Body of pancreas (tissue), 4 donors: ENCODE results near the gene TATDN3. TPM values are rescaled to one million over a fixed set of nuclear protein-coding genes. Genes with fewer than 3 reads are reported as not detected.
"Not testable (repeated sequence)": the region's sequence is repeated elsewhere in the genome, so short reads cannot be mapped to it uniquely, and the experiment has no call there.

Experiments used
- ATAC-seq: fragments of 150-250 bp; one replicate; pipeline ENCODE4 v1.9.1; 2016
- DNase-seq, 4 donors: peaks; one replicate each; pipeline ENCODE4 v3.0.0-alpha.2; 2019
- H3K27ac ChIP-seq, 4 donors: fragments of 200-600 bp; sonication (generic); 1 replicate in 3 of 4; 2 replicates in 1 of 4; pipeline versions ENCODE4 v1.5.1 to v1.6.1; 2016 to 2019; ENCODE audit warnings: mild to moderate bottlenecking in 1 of 4, mixed read lengths in 1 of 4, moderate library complexity in 1 of 4
- H3K27me3 ChIP-seq, 2 donors: fragments of 200-600 bp; sonication (generic); one replicate each; pipeline ENCODE4 v1.6.0; 2016; ENCODE audit warnings: mild to moderate bottlenecking in 1 of 2
- H3K36me3 ChIP-seq, 2 donors: fragments of 200-600 bp; sonication (generic); replicated peaks in 1 of 2; 2 replicates each; pipeline ENCODE4 v1.5.1; 2016; ENCODE audit warnings: low read depth in 2 of 2; ENCODE audit not compliant: insufficient read depth in 1 of 2
- H3K4me1 ChIP-seq: fragments of 200-600 bp; sonication (generic); one replicate; pipeline ENCODE4 v1.6.0; 2016
- H3K4me3 ChIP-seq, 2 donors: fragments of 200-600 bp; sonication (generic); 1 replicate in 1 of 2; 2 replicates in 1 of 2; pipeline ENCODE4 v1.5.1; 2016 to 2019
- H3K9me3 ChIP-seq, 3 donors: fragments of 200-600 bp; sonication (generic); 1 replicate in 2 of 3; 2 replicates in 1 of 3; pipeline ENCODE4 v1.5.1; 2016
- POLR2A ChIP-seq, 3 donors: fragments of 450-650 bp; IDR thresholded peaks; one replicate each; pipeline ENCODE4 v1.6.1; 2016; ENCODE audit warnings: antibody characterized with exemption in 3 of 3, mild to moderate bottlenecking in 2 of 3
- WGBS, 2 donors: methylation state at CpG; one replicate each; pipeline ENCODE4 v1.1.5; 2017; 5-methylcytosine and 5-hydroxymethylcytosine counted together
- intact Hi-C: fragments of 100-400 bp; cut with DNase I; formaldehyde crosslinking; loops from one replicate; pipeline ENCODE4 v1.15.1; 2023
- total RNA-seq, 2 donors: library from RNA; depleted of rRNA; stranded (reverse); fragments of >200 nt; gene quantifications; one replicate each; pipeline ENCODE4 v1.1.0, GENCODE V29; 2016
- TF ChIP-seq, protein P1 (sequence below), 7 experiments: fragments of 450-650 bp in 4 of 7; fragments of 200-600 bp in 3 of 7; sonication (generic) in 3 of 7; IDR thresholded peaks; one replicate each; pipeline ENCODE4 v1.5.1; 2016 to 2019; ENCODE audit warnings: antibody characterized with exemption in 7 of 7

The TATDN3 gene
- total RNA-seq, 2 donors from 2014 or later: 6.3 to 10.6 TPM

DNA sequence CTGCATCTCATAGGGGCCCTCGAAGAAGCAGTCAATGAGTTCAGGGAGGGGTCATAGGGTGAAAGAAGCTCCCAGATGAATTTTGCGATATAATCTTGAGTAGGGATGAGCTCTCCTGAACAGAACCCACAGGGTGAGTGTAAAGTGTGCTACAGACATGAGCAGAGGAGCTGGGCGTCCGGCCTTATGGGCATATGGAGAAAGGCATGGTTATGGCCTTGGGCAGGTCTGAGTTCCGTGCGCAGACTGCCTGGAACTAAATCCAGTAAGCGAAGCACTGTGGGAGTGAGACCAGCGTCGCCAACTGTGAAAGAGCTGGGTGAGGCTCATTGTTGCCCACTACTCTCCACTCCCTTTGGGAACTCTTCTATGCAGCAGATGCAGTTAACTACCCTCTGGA lies 28.9 kb upstream of the TATDN3 start:
- intact Hi-C loops: no loop called here
- no peak overlapping the region for H3K4me3 ChIP-seq
- DNase-seq: no peak
- H3K9me3 ChIP-seq: no peaks in the 10 kb centered on the region
- H3K4me1 ChIP-seq: no peaks in the 10 kb centered on the region
- 94 to 95% methylated on average over 9 of the region's 9 CpGs for WGBS, 2 donors
- no peak overlapping the region for H3K27ac ChIP-seq
- TF ChIP-seq POLR2A (IDR thresholded peaks at IDR 0.05): no peak
- TF ChIP-seq, protein P1, sequence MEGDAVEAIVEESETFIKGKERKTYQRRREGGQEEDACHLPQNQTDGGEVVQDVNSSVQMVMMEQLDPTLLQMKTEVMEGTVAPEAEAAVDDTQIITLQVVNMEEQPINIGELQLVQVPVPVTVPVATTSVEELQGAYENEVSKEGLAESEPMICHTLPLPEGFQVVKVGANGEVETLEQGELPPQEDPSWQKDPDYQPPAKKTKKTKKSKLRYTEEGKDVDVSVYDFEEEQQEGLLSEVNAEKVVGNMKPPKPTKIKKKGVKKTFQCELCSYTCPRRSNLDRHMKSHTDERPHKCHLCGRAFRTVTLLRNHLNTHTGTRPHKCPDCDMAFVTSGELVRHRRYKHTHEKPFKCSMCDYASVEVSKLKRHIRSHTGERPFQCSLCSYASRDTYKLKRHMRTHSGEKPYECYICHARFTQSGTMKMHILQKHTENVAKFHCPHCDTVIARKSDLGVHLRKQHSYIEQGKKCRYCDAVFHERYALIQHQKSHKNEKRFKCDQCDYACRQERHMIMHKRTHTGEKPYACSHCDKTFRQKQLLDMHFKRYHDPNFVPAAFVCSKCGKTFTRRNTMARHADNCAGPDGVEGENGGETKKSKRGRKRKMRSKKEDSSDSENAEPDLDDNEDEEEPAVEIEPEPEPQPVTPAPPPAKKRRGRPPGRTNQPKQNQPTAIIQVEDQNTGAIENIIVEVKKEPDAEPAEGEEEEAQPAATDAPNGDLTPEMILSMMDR (IDR thresholded peaks at IDR 0.05): no peak
- no peaks in the 10 kb centered on the region for H3K27me3 ChIP-seq
- no peaks in the 10 kb centered on the region for H3K36me3 ChIP-seq
- no peak for ATAC-seq

DNA sequence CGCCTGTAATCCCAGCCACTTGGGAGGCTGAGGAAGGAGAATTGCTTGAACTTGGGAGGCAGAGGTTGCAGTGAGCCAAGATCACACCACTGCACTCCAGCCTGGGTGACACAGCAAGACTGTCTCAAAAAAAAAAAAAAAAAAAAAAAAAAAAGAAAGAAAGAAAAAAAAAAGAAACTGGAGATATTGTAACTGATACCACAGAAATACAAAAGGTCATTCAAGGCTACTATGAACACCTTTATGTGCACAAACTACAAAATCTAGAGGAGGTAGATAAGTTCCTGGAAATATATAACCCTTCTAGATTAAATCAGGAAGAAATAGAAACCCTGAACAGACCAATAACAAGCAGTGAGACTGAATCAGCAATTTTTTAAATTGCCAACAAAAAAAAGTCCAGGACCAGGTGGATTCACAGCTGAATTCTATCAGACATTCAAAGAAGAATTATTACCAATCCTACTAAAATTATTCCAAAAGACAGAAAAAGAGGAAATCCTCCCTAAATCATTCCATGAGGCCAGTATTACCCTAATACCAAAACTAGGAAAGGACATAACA lies 26.9 kb upstream of the TATDN3 start:
- H3K9me3 ChIP-seq, H3K36me3 ChIP-seq, H3K4me3 ChIP-seq, ATAC-seq, H3K4me1 ChIP-seq, DNase-seq, intact Hi-C loops, H3K27me3 ChIP-seq, H3K27ac ChIP-seq: not testable (repeated sequence)
- 100% methylated on average over 1 of the region's 1 CpG for WGBS, 2 donors

DNA sequence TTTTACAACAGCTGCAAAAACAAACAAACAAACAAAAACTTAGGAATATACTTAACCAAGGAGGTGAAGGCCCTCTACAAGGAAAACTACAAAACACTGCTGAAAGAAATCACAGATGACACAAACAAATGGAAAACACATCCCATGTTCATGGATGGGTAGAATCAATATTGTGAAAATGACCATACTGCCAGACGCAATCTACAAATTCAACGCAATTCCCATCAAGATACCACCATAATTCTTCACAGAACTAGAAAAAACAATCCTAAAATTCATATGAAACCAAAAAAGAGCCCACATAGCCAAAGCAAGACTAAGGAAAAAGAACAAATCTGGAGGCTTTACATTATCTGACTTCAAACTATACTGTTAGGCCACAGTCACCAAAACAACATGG lies 24.9 kb upstream of the TATDN3 start:
- H3K4me3 ChIP-seq, H3K27me3 ChIP-seq, H3K36me3 ChIP-seq, ATAC-seq, H3K4me1 ChIP-seq, DNase-seq, intact Hi-C loops, H3K27ac ChIP-seq: not testable (repeated sequence)
- H3K9me3 ChIP-seq: peaks cover 0 to 13% (median 0%) of the 10 kb centered on the region in 3 donors
- 50 to 100% methylated on average over 2 of the region's 2 CpGs for WGBS, 2 donors

DNA sequence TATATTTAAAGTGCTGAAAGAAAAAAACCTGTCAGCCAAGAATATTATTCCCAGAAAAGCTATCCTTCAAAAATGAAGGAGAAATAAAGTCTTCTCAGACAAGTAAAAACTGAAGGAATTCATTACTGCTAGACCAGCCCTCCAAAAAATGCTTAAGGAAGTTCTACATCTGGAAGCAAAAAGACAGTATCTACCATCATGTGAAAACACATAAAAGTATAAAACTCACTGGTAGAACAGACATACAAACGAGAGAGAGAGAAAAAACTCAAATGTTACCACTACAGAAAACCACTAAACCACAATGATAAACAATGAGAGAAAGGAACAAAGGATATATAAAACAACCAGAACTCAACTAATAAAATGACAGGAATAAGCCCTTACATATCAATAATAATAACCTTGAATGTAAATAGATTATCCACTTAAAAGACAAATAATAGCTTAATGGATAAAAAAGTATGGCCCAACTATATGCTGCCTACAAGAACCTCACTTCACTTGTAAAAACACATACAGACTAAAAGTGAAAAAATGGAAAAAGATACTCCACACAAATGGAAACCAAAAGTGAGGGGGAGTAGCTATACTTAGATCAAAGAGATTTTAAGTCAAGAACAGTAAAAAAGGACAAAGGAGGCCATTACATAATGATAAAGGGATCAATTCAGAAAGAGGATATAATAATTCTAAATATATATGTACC lies 22.1 kb upstream of the TATDN3 start:
- no peak for ATAC-seq
- H3K27me3 ChIP-seq: no peaks in the 10 kb centered on the region
- TF ChIP-seq, protein P1 (IDR thresholded peaks at IDR 0.05): no peak
- TF ChIP-seq POLR2A (IDR thresholded peaks at IDR 0.05): no peak
- H3K9me3 ChIP-seq: peaks cover 0 to 13% (median 0%) of the 10 kb centered on the region in 3 donors
- no peaks in the 10 kb centered on the region for H3K36me3 ChIP-seq
- no peak overlapping the region for H3K4me3 ChIP-seq
- no peak overlapping the region for H3K27ac ChIP-seq
- intact Hi-C loops: no loop called here
- no peak for DNase-seq
- WGBS, 2 donors: 73 to 79% methylated on average over 1 of the region's 1 CpG
- no peaks in the 10 kb centered on the region for H3K4me1 ChIP-seq

DNA sequence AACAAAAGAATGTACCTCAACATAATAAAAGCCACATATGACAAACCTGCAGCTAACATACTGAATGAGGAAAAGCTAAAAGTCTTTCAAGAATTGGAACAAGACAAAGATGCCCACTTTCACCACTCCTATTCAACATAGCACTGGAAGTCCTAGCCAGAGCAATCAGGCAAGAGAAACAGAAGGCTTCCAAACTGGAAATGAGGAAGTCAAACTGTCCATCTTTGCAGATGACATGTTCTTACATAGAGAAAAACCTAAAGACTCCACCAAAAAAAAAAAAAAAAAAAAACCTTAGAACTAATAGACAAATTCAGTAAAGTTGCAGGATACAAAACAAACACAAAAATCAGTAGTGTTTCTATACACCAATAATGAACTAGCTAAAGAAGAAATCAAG lies 20.4 kb upstream of the TATDN3 start:
- Histone ChIP-seq H3K4me1 (no peaks in the 10 kb centered on the region), H3K36me3 (no peaks in the 10 kb centered on the region), H3K27me3 (no peaks in the 10 kb centered on the region), H3K27ac (no peak overlapping the region), H3K4me3 (no peak overlapping the region), H3K9me3 (peaks cover 0 to 13% (median 0%) of the 10 kb centered on the region in 3 donors)
- no peak for DNase-seq
- no peak for ATAC-seq
- no peak for TF ChIP-seq POLR2A (IDR thresholded peaks at IDR 0.05)
- TF ChIP-seq, protein P1 (IDR thresholded peaks at IDR 0.05): no peak
- intact Hi-C loops: no loop called here

DNA sequence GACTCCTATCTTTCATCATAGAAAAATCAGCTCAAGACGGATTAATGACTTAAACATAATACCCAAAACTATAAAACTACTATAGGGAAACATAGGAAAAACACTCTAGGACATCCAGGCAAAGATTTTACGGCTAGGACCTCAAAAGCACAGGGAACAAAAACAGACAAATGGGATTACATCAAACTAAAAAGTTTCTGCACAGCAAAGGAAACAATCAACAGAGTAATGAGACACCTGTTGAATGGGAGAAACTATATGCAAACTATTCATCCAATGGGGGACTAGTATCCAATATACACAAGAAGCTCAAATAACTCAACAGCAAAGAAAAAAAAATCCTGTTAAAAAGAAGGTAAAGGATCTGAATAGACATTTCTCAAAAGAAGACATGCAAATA lies 18.7 kb upstream of the TATDN3 start:
- Histone ChIP-seq H3K4me3 (no peak overlapping the region), H3K4me1 (no peaks in the 10 kb centered on the region), H3K27me3 (no peaks in the 10 kb centered on the region), H3K27ac (no peak overlapping the region), H3K36me3 (no peaks in the 10 kb centered on the region), H3K9me3 (peaks cover 0 to 13% (median 0%) of the 10 kb centered on the region in 3 donors)
- intact Hi-C loops: no loop called here
- DNase-seq (no peak), ATAC-seq (no peak)
- 94 to 96% methylated on average over 2 of the region's 2 CpGs for WGBS, 2 donors
- TF ChIP-seq, protein P1 (IDR thresholded peaks at IDR 0.05): no peak
- TF ChIP-seq POLR2A (IDR thresholded peaks at IDR 0.05): no peak
